PFSK-1 (cell line): ENCODE results near the gene RDH14.

Experiments used
- FOXP2 ChIP-seq: optimal IDR thresholded peaks from 2 replicates; pipeline ENCODE3; 2011; ENCODE audit warnings: borderline replicate concordance, control low read depth, inconsistent platforms; ENCODE audit not compliant: insufficient read depth; ENCODE audit errors: extremely low read length, extremely low read depth
- POLR2AphosphoS5 ChIP-seq: IDR thresholded peaks from 2 replicates; pipeline ENCODE4 v1.6.1; 2012; ENCODE audit warnings: low read depth, mild to moderate bottlenecking, control low read depth, low read length, moderate library complexity
- REST ChIP-seq, 2 experiments: IDR thresholded peaks; 2 replicates each; pipeline versions ENCODE4 v1.6.1 to v1.8.0; 2011 to 2012; ENCODE audit warnings: low read depth in 2 of 2, low read length in 2 of 2, control low read depth in 1 of 2, inconsistent platforms in 1 of 2, mild to moderate bottlenecking in 1 of 2, moderate library complexity in 1 of 2; ENCODE audit not compliant: insufficient read depth in 1 of 2
- SIN3A ChIP-seq: IDR thresholded peaks from 2 replicates; pipeline ENCODE4 v1.6.1; 2012; ENCODE audit warnings: mild to moderate bottlenecking, low read length, moderate library complexity, borderline replicate concordance; ENCODE audit not compliant: insufficient read depth
- TAF1 ChIP-seq: IDR thresholded peaks from 2 replicates; pipeline ENCODE4 v1.6.1; 2012; ENCODE audit warnings: low read length, control low read depth, borderline replicate concordance; ENCODE audit not compliant: insufficient read depth

Gene RDH14

GRCh38 chr2:18578033-18578432, 17.6 kb upstream of the RDH14 start:
- TF ChIP-seq FOXP2: no peak
- TF ChIP-seq POLR2AphosphoS5: no peak
- no peak for TF ChIP-seq SIN3A
- no peak for TF ChIP-seq REST (IDR thresholded peaks at IDR 0.05; ENCODE audit: insufficient read depth in 1 of 2, low read depth in 2 of 2, low read length in 2 of 2)
- TF ChIP-seq TAF1: no peak

GRCh38 chr2:18566145-18566769, 5.8 kb upstream of the RDH14 start:
- no peak for TF ChIP-seq SIN3A
- no peak for TF ChIP-seq FOXP2
- no peak for TF ChIP-seq REST (IDR thresholded peaks at IDR 0.05; ENCODE audit: insufficient read depth in 1 of 2, low read depth in 2 of 2, low read length in 2 of 2)
- no peak for TF ChIP-seq POLR2AphosphoS5
- TF ChIP-seq TAF1: no peak

DNA sequence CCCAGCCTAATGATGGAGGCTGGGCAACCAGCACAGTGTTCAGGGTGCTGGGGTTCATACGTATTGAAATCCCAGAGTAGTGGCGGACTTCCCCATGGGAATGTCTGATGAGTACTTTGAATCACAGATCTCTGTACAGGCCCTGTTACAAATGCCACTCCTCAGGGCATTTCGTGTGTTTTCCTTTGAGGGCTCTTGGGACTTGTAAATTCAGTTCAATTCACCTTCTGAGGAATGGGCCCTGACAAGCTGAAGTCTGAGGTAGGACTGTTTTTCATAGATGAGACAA, 288 bp upstream of the RDH14 start:
- no peak for TF ChIP-seq SIN3A
- no peak for TF ChIP-seq FOXP2
- no peak; the same call in 1 of the 2 replicates for TF ChIP-seq POLR2AphosphoS5
- no peak; the same call in 1 of the 2 replicates for TF ChIP-seq TAF1
- TF ChIP-seq REST (IDR thresholded peaks at IDR 0.05; ENCODE audit: insufficient read depth in 1 of 2, low read depth in 2 of 2, low read length in 2 of 2): no peak

DNA sequence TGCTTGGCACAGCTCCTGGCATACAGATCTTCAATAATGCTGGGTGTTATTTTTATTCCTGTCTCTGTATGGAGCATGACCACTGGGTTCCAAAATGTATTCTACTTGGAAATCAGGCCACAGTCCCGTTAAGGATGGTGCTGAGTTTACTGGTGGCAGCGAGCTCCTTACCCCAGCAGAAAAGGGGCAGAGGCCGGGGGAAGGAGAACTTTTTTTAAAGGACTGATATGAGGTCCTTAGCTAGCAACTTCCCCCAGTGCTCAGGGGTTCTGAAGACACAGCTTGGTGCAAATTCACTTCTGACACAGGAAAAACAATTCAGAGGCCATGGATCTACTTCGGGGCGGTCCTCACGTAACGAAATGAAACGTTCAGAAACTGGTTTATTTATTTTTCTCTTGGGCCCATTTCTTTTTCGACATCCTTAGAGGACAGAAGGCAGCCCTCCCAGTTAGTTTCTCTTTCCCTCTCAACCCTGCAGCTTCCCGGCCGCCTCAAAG, 872 bp downstream of the RDH14 start:
- TF ChIP-seq SIN3A (no peak), REST (IDR thresholded peaks at IDR 0.05; ENCODE audit: insufficient read depth in 1 of 2, low read depth in 2 of 2, low read length in 2 of 2) (no peak), POLR2AphosphoS5 (no peak), TAF1 (no peak), FOXP2 (no peak)

- TF ChIP-seq TAF1 (no peak), SIN3A (no peak), REST (IDR thresholded peaks at IDR 0.05; ENCODE audit: insufficient read depth in 1 of 2, low read depth in 2 of 2, low read length in 2 of 2) (no peak), FOXP2 (no peak), POLR2AphosphoS5 (no peak)
Measured at GRCh38 chr2:18558458-18558857, 2.0 kb downstream of the RDH14 start.
